ENCODE results near the gene LRPPRC.

- TF ChIP-seq CTCF (IDR thresholded peaks at IDR 0.05): no peak
- TF ChIP-seq, protein P1, sequence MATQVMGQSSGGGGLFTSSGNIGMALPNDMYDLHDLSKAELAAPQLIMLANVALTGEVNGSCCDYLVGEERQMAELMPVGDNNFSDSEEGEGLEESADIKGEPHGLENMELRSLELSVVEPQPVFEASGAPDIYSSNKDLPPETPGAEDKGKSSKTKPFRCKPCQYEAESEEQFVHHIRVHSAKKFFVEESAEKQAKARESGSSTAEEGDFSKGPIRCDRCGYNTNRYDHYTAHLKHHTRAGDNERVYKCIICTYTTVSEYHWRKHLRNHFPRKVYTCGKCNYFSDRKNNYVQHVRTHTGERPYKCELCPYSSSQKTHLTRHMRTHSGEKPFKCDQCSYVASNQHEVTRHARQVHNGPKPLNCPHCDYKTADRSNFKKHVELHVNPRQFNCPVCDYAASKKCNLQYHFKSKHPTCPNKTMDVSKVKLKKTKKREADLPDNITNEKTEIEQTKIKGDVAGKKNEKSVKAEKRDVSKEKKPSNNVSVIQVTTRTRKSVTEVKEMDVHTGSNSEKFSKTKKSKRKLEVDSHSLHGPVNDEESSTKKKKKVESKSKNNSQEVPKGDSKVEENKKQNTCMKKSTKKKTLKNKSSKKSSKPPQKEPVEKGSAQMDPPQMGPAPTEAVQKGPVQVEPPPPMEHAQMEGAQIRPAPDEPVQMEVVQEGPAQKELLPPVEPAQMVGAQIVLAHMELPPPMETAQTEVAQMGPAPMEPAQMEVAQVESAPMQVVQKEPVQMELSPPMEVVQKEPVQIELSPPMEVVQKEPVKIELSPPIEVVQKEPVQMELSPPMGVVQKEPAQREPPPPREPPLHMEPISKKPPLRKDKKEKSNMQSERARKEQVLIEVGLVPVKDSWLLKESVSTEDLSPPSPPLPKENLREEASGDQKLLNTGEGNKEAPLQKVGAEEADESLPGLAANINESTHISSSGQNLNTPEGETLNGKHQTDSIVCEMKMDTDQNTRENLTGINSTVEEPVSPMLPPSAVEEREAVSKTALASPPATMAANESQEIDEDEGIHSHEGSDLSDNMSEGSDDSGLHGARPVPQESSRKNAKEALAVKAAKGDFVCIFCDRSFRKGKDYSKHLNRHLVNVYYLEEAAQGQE (IDR thresholded peaks at IDR 0.05; ENCODE audit: low read depth, low read length): no peak
- TF ChIP-seq POLR2AphosphoS5 (IDR thresholded peaks at IDR 0.05; ENCODE audit: low read depth, low read length): no peak
- TF ChIP-seq EP300 (IDR thresholded peaks at IDR 0.05; ENCODE audit: borderline replicate concordance in 1 of 2, low read depth in 1 of 2, low read length in 1 of 2): no peak
- TF ChIP-seq, protein P2, sequence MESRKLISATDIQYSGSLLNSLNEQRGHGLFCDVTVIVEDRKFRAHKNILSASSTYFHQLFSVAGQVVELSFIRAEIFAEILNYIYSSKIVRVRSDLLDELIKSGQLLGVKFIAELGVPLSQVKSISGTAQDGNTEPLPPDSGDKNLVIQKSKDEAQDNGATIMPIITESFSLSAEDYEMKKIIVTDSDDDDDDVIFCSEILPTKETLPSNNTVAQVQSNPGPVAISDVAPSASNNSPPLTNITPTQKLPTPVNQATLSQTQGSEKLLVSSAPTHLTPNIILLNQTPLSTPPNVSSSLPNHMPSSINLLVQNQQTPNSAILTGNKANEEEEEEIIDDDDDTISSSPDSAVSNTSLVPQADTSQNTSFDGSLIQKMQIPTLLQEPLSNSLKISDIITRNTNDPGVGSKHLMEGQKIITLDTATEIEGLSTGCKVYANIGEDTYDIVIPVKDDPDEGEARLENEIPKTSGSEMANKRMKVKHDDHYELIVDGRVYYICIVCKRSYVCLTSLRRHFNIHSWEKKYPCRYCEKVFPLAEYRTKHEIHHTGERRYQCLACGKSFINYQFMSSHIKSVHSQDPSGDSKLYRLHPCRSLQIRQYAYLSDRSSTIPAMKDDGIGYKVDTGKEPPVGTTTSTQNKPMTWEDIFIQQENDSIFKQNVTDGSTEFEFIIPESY (IDR thresholded peaks at IDR 0.05; ENCODE audit: borderline replicate concordance, low read depth): no peak
- no peak for TF ChIP-seq RCOR1 (IDR thresholded peaks at IDR 0.05; ENCODE audit: low read length)
- no peak for TF ChIP-seq MAX (IDR thresholded peaks at IDR 0.05; ENCODE audit: low read depth)
- no peak for TF ChIP-seq TCF12 (IDR thresholded peaks at IDR 0.05)
- TF ChIP-seq USF1 (IDR thresholded peaks at IDR 0.05; ENCODE audit: borderline replicate concordance, low read depth): no peak
- no peak for TF ChIP-seq EZH2phosphoT487 (IDR thresholded peaks at IDR 0.05; ENCODE audit: borderline replicate concordance, low read depth)
- no peak for TF ChIP-seq ELF1 (IDR thresholded peaks at IDR 0.05)
- no peak for TF ChIP-seq SIN3A (IDR thresholded peaks at IDR 0.05; ENCODE audit: borderline replicate concordance, low read depth, low read length)
- no peak for TF ChIP-seq GABPA (IDR thresholded peaks at IDR 0.05; ENCODE audit: low read depth)
- no peak for TF ChIP-seq MXI1 (IDR thresholded peaks at IDR 0.05; ENCODE audit: low read depth, low read length)
These were observed 157.8 kb downstream of the LRPPRC start for GRCh38 chr2:43837831-43838559.

All from SK-N-SH (cell line).